HepG2 (cell line): ENCODE measurements around the gene BCL6. TPM values are rescaled to one million over a fixed set of nuclear protein-coding genes. Genes with fewer than 3 reads are reported as not detected.
A peak's percentile ranks its signal among the peaks of the same experiment; 100 is the strongest.

Experiments used
- AGO1 ChIP-seq: fragments of 200-400 bp; formaldehyde crosslinking; IDR thresholded peaks from 2 replicates; pipeline ENCODE4 v1.6.1; 2017; ENCODE audit warnings: mild to moderate bottlenecking, low read depth, low read length, moderate library complexity; ENCODE audit not compliant: poor library complexity, severe bottlenecking
- AKAP8 ChIP-seq: sonication (generic); formaldehyde crosslinking; IDR thresholded peaks from 2 replicates; pipeline ENCODE4 v1.5.1; 2020; ENCODE audit warnings: mild to moderate bottlenecking, missing genetic modification reagents
- CBX1 ChIP-seq: IDR thresholded peaks from one replicate; pipeline ENCODE4 v1.6.1; 2016; ENCODE audit warnings: antibody characterized with exemption, low read depth
- DBP ChIP-seq: sonication (generic); formaldehyde crosslinking; IDR thresholded peaks from 2 replicates; pipeline ENCODE4 v1.4.0; 2020; ENCODE audit warnings: missing genetic modification reagents; ENCODE audit errors: not compliant biosample characterization
- KMT2A ChIP-seq: sonication (generic); formaldehyde crosslinking; IDR thresholded peaks from 2 replicates; pipeline ENCODE4 v1.4.0; 2020; ENCODE audit warnings: missing genetic modification reagents
- PRDM10 ChIP-seq: sonication (generic); formaldehyde crosslinking; IDR thresholded peaks from 2 replicates; pipeline ENCODE4 v1.4.0; 2020; ENCODE audit warnings: low read depth, missing genetic modification reagents
- RAD21 ChIP-seq: fragments of 450-650 bp; formaldehyde crosslinking; IDR thresholded peaks from 2 replicates; pipeline ENCODE4 v1.5.0; 2020; ENCODE audit warnings: mild to moderate bottlenecking
- SMAD9 ChIP-seq: sonication (generic); formaldehyde crosslinking; IDR thresholded peaks from 2 replicates; pipeline ENCODE4 v1.5.1; 2020; ENCODE audit warnings: mild to moderate bottlenecking, missing genetic modification reagents
- SRSF9 ChIP-seq: fragments of 200-400 bp; formaldehyde crosslinking; IDR thresholded peaks from 2 replicates; pipeline ENCODE4 v1.6.1; 2018; ENCODE audit warnings: borderline replicate concordance, mild to moderate bottlenecking, low read depth, low read length; ENCODE audit not compliant: insufficient read depth, poor library complexity, severe bottlenecking
- ZNF34 ChIP-seq: sonication (generic); formaldehyde crosslinking; IDR thresholded peaks from 2 replicates; pipeline ENCODE4 v1.4.0; 2020; ENCODE audit warnings: mild to moderate bottlenecking, missing genetic modification reagents, borderline replicate concordance
- ZSCAN31 ChIP-seq: sonication (generic); formaldehyde crosslinking; IDR thresholded peaks from 2 replicates; pipeline ENCODE4 v1.5.0; 2020; ENCODE audit warnings: low read depth, mild to moderate bottlenecking, missing genetic modification reagents
- polyA plus RNA-seq, 8 experiments: library from polyadenylated mRNA; depleted of rRNA in 3 of 8; stranded (reverse) in 7 of 8; unstranded in 1 of 8; fragments of >200 nt; fragmentation: Illumina TruSeq in 4 of 8; extraction: Trizol in 4 of 8; gene quantifications; 2 replicates each; pipeline versions ENCODE4 v1.2.1 to v1.2.3, GENCODE V29; 2011 to 2016; ENCODE audit warnings: low read depth in 4 of 8, missing spikeins in 1 of 8, mixed read lengths in 1 of 8; ENCODE audit not compliant: insufficient read depth in 1 of 8
- total RNA-seq, 5 experiments: library from RNA; depleted of rRNA; stranded (reverse); fragments of >200 nt; fragmentation: Illumina TruSeq; extraction: Trizol; gene quantifications; 2 replicates each; pipeline ENCODE4 v1.2.3, GENCODE V29; 2016; ENCODE audit warnings: low read depth in 1 of 5
- TF ChIP-seq, protein P1 (sequence below): sonication (generic); formaldehyde crosslinking; IDR thresholded peaks from 2 replicates; pipeline ENCODE4 v1.9.0; 2022; ENCODE audit warnings: low read depth, missing genetic modification reagents
- TF ChIP-seq, protein P2 (sequence below): sonication (generic); formaldehyde crosslinking; IDR thresholded peaks from 2 replicates; pipeline ENCODE4 v1.4.0; 2020; ENCODE audit warnings: missing genetic modification reagents, borderline replicate concordance
- TF ChIP-seq, protein P3 (sequence below): sonication (generic); formaldehyde crosslinking; IDR thresholded peaks from 2 replicates; pipeline ENCODE4 v1.4.0; 2020; ENCODE audit warnings: mild to moderate bottlenecking, missing genetic modification reagents

Gene BCL6
- total and polyA plus RNA-seq, 2 of the 13 experiments (the other 11 are each of a cell fraction or from before 2014, with no cell fraction given) = 21.2 to 53.7 TPM

GRCh38 chr3:187748050-187748481, 2.8 kb upstream of the BCL6 start (continued):
- TF ChIP-seq ZSCAN31 (CRISPR knock-in tag) = no peak
- TF ChIP-seq, protein P1, sequence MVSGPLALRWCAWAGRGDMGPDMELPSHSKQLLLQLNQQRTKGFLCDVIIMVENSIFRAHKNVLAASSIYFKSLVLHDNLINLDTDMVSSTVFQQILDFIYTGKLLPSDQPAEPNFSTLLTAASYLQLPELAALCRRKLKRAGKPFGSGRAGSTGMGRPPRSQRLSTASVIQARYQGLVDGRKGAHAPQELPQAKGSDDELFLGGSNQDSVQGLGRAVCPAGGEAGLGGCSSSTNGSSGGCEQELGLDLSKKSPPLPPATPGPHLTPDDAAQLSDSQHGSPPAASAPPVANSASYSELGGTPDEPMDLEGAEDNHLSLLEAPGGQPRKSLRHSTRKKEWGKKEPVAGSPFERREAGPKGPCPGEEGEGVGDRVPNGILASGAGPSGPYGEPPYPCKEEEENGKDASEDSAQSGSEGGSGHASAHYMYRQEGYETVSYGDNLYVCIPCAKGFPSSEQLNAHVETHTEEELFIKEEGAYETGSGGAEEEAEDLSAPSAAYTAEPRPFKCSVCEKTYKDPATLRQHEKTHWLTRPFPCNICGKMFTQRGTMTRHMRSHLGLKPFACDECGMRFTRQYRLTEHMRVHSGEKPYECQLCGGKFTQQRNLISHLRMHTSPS (CRISPR knock-in tag) = no peak
- TF ChIP-seq, protein P2, sequence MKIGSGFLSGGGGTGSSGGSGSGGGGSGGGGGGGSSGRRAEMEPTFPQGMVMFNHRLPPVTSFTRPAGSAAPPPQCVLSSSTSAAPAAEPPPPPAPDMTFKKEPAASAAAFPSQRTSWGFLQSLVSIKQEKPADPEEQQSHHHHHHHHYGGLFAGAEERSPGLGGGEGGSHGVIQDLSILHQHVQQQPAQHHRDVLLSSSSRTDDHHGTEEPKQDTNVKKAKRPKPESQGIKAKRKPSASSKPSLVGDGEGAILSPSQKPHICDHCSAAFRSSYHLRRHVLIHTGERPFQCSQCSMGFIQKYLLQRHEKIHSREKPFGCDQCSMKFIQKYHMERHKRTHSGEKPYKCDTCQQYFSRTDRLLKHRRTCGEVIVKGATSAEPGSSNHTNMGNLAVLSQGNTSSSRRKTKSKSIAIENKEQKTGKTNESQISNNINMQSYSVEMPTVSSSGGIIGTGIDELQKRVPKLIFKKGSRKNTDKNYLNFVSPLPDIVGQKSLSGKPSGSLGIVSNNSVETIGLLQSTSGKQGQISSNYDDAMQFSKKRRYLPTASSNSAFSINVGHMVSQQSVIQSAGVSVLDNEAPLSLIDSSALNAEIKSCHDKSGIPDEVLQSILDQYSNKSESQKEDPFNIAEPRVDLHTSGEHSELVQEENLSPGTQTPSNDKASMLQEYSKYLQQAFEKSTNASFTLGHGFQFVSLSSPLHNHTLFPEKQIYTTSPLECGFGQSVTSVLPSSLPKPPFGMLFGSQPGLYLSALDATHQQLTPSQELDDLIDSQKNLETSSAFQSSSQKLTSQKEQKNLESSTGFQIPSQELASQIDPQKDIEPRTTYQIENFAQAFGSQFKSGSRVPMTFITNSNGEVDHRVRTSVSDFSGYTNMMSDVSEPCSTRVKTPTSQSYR (CRISPR knock-in tag) = peak; percentile 83; the same call in 1 of the 2 replicates
- TF ChIP-seq DBP (CRISPR knock-in tag) = no peak
- TF ChIP-seq RAD21 (CRISPR knock-in tag) = peak; percentile 90
- peak; percentile 85; the same call in 1 of the 2 replicates for TF ChIP-seq PRDM10 (CRISPR knock-in tag)
- TF ChIP-seq ZNF34 = no peak
- TF ChIP-seq SRSF9 = no peak
- TF ChIP-seq, protein P3, sequence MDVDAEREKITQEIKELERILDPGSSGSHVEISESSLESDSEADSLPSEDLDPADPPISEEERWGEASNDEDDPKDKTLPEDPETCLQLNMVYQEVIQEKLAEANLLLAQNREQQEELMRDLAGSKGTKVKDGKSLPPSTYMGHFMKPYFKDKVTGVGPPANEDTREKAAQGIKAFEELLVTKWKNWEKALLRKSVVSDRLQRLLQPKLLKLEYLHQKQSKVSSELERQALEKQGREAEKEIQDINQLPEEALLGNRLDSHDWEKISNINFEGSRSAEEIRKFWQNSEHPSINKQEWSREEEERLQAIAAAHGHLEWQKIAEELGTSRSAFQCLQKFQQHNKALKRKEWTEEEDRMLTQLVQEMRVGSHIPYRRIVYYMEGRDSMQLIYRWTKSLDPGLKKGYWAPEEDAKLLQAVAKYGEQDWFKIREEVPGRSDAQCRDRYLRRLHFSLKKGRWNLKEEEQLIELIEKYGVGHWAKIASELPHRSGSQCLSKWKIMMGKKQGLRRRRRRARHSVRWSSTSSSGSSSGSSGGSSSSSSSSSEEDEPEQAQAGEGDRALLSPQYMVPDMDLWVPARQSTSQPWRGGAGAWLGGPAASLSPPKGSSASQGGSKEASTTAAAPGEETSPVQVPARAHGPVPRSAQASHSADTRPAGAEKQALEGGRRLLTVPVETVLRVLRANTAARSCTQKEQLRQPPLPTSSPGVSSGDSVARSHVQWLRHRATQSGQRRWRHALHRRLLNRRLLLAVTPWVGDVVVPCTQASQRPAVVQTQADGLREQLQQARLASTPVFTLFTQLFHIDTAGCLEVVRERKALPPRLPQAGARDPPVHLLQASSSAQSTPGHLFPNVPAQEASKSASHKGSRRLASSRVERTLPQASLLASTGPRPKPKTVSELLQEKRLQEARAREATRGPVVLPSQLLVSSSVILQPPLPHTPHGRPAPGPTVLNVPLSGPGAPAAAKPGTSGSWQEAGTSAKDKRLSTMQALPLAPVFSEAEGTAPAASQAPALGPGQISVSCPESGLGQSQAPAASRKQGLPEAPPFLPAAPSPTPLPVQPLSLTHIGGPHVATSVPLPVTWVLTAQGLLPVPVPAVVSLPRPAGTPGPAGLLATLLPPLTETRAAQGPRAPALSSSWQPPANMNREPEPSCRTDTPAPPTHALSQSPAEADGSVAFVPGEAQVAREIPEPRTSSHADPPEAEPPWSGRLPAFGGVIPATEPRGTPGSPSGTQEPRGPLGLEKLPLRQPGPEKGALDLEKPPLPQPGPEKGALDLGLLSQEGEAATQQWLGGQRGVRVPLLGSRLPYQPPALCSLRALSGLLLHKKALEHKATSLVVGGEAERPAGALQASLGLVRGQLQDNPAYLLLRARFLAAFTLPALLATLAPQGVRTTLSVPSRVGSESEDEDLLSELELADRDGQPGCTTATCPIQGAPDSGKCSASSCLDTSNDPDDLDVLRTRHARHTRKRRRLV = no peak
- no peak for TF ChIP-seq AGO1
- TF ChIP-seq KMT2A (CRISPR knock-in tag) = peak; percentile 66; the same call in 1 of the 2 replicates
- TF ChIP-seq CBX1 = no peak
- no peak for TF ChIP-seq AKAP8 (CRISPR knock-in tag)
- TF ChIP-seq SMAD9 (CRISPR knock-in tag) = no peak
